HEK293 (cell line): ENCODE measurements around the gene MACROH2A2.

Experiments used
- CTCF ChIA-PET: fragments of 350-600 bp; formaldehyde crosslinking; extraction: SDS; loops from one replicate; lab custom pipeline; 2021; ENCODE audit warnings: antibody characterized with exemption; lab: Yijun Ruan, JAX
- POLR2A ChIA-PET: fragments of 300-600 bp; formaldehyde crosslinking; extraction: SDS; loops from one replicate; lab custom pipeline; 2020; ENCODE audit warnings: antibody characterized with exemption, inconsistent platforms; lab: Yijun Ruan, JAX
- H3K27ac ChIP-seq: fragments of 200-500 bp; sonication (Bioruptor generic); 2 replicates; pipeline ENCODE4 v1.5.1; 2014; ENCODE audit warnings: low read depth, low read length, control low read depth, inconsistent platforms; ENCODE audit errors: extremely low read depth
- H3K36me3 ChIP-seq, 2 experiments: fragments of 200-500 bp in 1 of 2; sonication (Bioruptor generic) in 1 of 2; 1 replicate in 1 of 2; 2 replicates in 1 of 2; pipeline ENCODE4 v1.5.1; 2014 to 2017; ENCODE audit warnings: inconsistent platforms in 2 of 2, low read length in 2 of 2; ENCODE audit not compliant: control insufficient read depth in 2 of 2, insufficient read depth in 1 of 2
- H3K4me1 ChIP-seq: fragments of 200-500 bp; sonication (Bioruptor generic); 2 replicates; pipeline ENCODE4 v1.5.1; 2014; ENCODE audit warnings: mild to moderate bottlenecking, low read length, inconsistent platforms; ENCODE audit not compliant: control insufficient read depth, insufficient read depth
- H3K4me3 ChIP-seq: 2 replicates; pipeline ENCODE4 v1.5.1; 2011; ENCODE audit warnings: low read depth, mild to moderate bottlenecking, control low read depth, low read length, moderate library complexity
- H3K9me3 ChIP-seq: fragments of 200-500 bp; sonication (Bioruptor generic); 2 replicates; pipeline ENCODE4 v1.5.1; 2014; ENCODE audit warnings: low read depth, low read length, inconsistent platforms; ENCODE audit not compliant: control insufficient read depth, insufficient read depth
- GLIS2 ChIP-seq: fragments of 450-650 bp; formaldehyde crosslinking; IDR thresholded peaks from 2 replicates; pipeline ENCODE4 v1.5.1; 2016; ENCODE audit warnings: missing biosample characterization, missing genetic modification characterization
- SCRT1 ChIP-seq: fragments of 450-650 bp; formaldehyde crosslinking; IDR thresholded peaks from 2 replicates; pipeline ENCODE4 v1.5.1; 2016; ENCODE audit warnings: missing biosample characterization, missing genetic modification characterization, borderline replicate concordance
- SCRT2 ChIP-seq: fragments of 450-650 bp; formaldehyde crosslinking; IDR thresholded peaks from 2 replicates; pipeline ENCODE4 v1.5.1; 2016; ENCODE audit warnings: missing biosample characterization, missing genetic modification characterization
- YY2 ChIP-seq: fragments of 450-650 bp; formaldehyde crosslinking; IDR thresholded peaks from 2 replicates; pipeline ENCODE4 v1.5.1; 2016; ENCODE audit warnings: missing biosample characterization, missing genetic modification characterization
- ZFP3 ChIP-seq: fragments of 450-650 bp; formaldehyde crosslinking; IDR thresholded peaks from 2 replicates; pipeline ENCODE4 v1.5.1; 2016; ENCODE audit warnings: low read depth, missing biosample characterization, missing genetic modification characterization
- ZNF138 ChIP-seq: fragments of 450-650 bp; formaldehyde crosslinking; IDR thresholded peaks from 2 replicates; pipeline ENCODE4 v1.5.1; 2016; ENCODE audit warnings: missing biosample characterization, missing genetic modification characterization, borderline replicate concordance
- ZNF169 ChIP-seq: fragments of 450-650 bp; formaldehyde crosslinking; IDR thresholded peaks from 2 replicates; pipeline ENCODE4 v1.5.1; 2016; ENCODE audit warnings: missing biosample characterization, missing genetic modification characterization
- ZNF221 ChIP-seq: fragments of 450-650 bp; formaldehyde crosslinking; IDR thresholded peaks from 2 replicates; pipeline ENCODE4 v1.5.1; 2017; ENCODE audit warnings: missing biosample characterization, missing genetic modification characterization, borderline replicate concordance
- ZNF302 ChIP-seq: fragments of 450-650 bp; formaldehyde crosslinking; IDR thresholded peaks from 2 replicates; pipeline ENCODE4 v1.5.1; 2016; ENCODE audit warnings: missing biosample characterization, missing genetic modification characterization, low read depth
- ZNF548 ChIP-seq: fragments of 450-650 bp; formaldehyde crosslinking; IDR thresholded peaks from 2 replicates; pipeline ENCODE4 v1.5.1; 2016; ENCODE audit warnings: missing biosample characterization, missing genetic modification characterization
- ZNF654 ChIP-seq: fragments of 450-650 bp; formaldehyde crosslinking; IDR thresholded peaks from 2 replicates; pipeline ENCODE4 v1.5.1; 2016; ENCODE audit warnings: low read depth, missing biosample characterization, missing genetic modification characterization
- ZNF785 ChIP-seq: fragments of 450-650 bp; formaldehyde crosslinking; IDR thresholded peaks from 2 replicates; pipeline ENCODE4 v1.5.1; 2016; ENCODE audit warnings: missing biosample characterization, missing genetic modification characterization
- ZSCAN23 ChIP-seq: fragments of 450-650 bp; formaldehyde crosslinking; IDR thresholded peaks from 2 replicates; pipeline ENCODE4 v1.5.1; 2016; ENCODE audit warnings: missing biosample characterization, missing genetic modification characterization
- TF ChIP-seq, protein P1 (sequence below): fragments of 450-650 bp; IDR thresholded peaks from 2 replicates; pipeline ENCODE4 v1.5.1; 2018; ENCODE audit warnings: missing biosample characterization, missing genetic modification characterization
- TF ChIP-seq, protein P2 (sequence below): fragments of 450-650 bp; formaldehyde crosslinking; IDR thresholded peaks from 2 replicates; pipeline ENCODE4 v1.5.1; 2016; ENCODE audit warnings: missing biosample characterization, missing genetic modification characterization, borderline replicate concordance
- TF ChIP-seq, protein P3 (sequence below): fragments of 450-650 bp; formaldehyde crosslinking; optimal IDR thresholded peaks from 2 replicates; pipeline ENCODE3; 2016; ENCODE audit warnings: missing biosample characterization, mild to moderate bottlenecking, missing genetic modification characterization
- TF ChIP-seq, protein P4 (sequence below): fragments of 450-650 bp; formaldehyde crosslinking; IDR thresholded peaks from 2 replicates; pipeline ENCODE4 v1.5.1; 2017; ENCODE audit warnings: missing biosample characterization, missing genetic modification characterization
- TF ChIP-seq, protein P5 (sequence below): fragments of 450-650 bp; formaldehyde crosslinking; IDR thresholded peaks from 2 replicates; pipeline ENCODE4 v1.5.1; 2017; ENCODE audit warnings: missing biosample characterization, mild to moderate bottlenecking, missing genetic modification characterization, moderate library complexity
- TF ChIP-seq, protein P6 (sequence below): fragments of 450-650 bp; formaldehyde crosslinking; IDR thresholded peaks from 2 replicates; pipeline ENCODE4 v1.5.0; 2017; ENCODE audit warnings: missing biosample characterization, missing genetic modification characterization, borderline replicate concordance
- TF ChIP-seq, protein P7 (sequence below): fragments of 450-650 bp; formaldehyde crosslinking; IDR thresholded peaks from 2 replicates; pipeline ENCODE4 v1.5.1; 2016; ENCODE audit warnings: missing biosample characterization, missing genetic modification characterization

The MACROH2A2 gene

DNA sequence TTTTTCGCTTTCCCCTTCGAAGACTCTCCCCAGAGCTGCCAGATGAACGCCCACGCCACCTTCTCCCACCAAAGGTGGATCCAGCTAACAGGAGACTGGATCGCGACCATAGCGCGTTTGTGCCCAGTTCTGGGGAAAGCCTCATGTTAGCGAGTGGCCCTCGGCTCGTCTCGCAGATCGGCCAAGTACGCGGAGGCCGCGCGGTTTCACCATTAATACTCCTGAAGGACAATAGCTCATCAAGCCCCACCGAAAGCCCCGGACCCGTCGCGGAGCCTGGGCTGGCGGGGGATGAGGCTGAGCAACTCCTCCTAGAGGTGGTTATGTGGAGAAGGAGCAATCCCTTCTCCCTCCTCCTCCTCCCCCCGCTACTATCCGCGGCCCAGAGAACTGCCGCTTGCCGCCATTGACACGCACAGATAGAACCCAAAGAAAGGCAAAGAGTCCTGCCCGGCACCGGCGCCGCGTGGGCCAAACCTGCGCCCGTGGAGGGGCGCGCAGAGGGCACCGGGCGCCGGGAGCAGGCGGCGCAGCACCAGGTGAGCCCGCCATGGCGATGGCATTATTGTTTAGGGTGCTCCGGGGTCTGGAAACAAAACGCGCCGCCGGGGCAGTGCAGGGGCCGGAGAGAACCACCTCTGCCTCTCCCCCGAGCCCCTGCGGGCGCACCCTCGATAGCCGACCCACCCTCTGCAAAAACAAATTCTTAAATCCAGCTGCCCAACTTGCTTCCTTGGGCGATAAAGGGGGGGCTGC lies at the start of gene MACROH2A2:
TSS of gene MACROH2A2 (plus strand) at position 385 of the 756 bp plus-strand sequence. CDS start 22,813 bp downstream, outside the sequence.
- H3K4me1 ChIP-seq = peaks cover 15% of the 10 kb centered on the region
- POLR2A ChIA-PET = interaction anchor here (0.5 to 1.5 kb wide), 5 partner anchors 93 to 1742 kb away, joined by 3 to 5 read pairs (median 3); partner anchors contain the start of gene SAR1A
- H3K27ac ChIP-seq = peak within 1 kb of the TSS; percentile 89
- no peaks in the 10 kb centered on the region for H3K9me3 ChIP-seq
- H3K4me3 ChIP-seq = peak within 1 kb of the TSS; percentile 56
- no peaks in the 10 kb centered on the region for H3K36me3 ChIP-seq
- CTCF ChIA-PET = interaction anchor here (0.5 to 1.6 kb wide), 6 partner anchors 9 to 181 kb away, joined by 3 to 5 read pairs (median 4); no protein-coding TSS in a partner anchor
- TF ChIP-seq YY2 (tag by site-specific recombination) (peak; percentile 35; the same call in 1 of the 2 replicates), ZNF169 (tag by site-specific recombination) (no peak), ZFP3 (tag by site-specific recombination) (no peak), ZNF785 (tag by site-specific recombination) (no peak), ZNF654 (tag by site-specific recombination) (no peak), GLIS2 (peak; percentile 50), SCRT1 (no peak), ZNF548 (tag by site-specific recombination) (no peak), ZNF221 (tag by site-specific recombination) (no peak), ZNF138 (tag by site-specific recombination) (no peak), ZSCAN23 (tag by site-specific recombination) (no peak), SCRT2 (no peak), ZNF302 (tag by site-specific recombination) (no peak)
- TF ChIP-seq, protein P1, sequence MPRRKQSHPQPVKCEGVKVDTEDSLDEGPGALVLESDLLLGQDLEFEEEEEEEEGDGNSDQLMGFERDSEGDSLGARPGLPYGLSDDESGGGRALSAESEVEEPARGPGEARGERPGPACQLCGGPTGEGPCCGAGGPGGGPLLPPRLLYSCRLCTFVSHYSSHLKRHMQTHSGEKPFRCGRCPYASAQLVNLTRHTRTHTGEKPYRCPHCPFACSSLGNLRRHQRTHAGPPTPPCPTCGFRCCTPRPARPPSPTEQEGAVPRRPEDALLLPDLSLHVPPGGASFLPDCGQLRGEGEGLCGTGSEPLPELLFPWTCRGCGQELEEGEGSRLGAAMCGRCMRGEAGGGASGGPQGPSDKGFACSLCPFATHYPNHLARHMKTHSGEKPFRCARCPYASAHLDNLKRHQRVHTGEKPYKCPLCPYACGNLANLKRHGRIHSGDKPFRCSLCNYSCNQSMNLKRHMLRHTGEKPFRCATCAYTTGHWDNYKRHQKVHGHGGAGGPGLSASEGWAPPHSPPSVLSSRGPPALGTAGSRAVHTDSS (tag by site-specific recombination) = peak; percentile 82
- TF ChIP-seq, protein P2, sequence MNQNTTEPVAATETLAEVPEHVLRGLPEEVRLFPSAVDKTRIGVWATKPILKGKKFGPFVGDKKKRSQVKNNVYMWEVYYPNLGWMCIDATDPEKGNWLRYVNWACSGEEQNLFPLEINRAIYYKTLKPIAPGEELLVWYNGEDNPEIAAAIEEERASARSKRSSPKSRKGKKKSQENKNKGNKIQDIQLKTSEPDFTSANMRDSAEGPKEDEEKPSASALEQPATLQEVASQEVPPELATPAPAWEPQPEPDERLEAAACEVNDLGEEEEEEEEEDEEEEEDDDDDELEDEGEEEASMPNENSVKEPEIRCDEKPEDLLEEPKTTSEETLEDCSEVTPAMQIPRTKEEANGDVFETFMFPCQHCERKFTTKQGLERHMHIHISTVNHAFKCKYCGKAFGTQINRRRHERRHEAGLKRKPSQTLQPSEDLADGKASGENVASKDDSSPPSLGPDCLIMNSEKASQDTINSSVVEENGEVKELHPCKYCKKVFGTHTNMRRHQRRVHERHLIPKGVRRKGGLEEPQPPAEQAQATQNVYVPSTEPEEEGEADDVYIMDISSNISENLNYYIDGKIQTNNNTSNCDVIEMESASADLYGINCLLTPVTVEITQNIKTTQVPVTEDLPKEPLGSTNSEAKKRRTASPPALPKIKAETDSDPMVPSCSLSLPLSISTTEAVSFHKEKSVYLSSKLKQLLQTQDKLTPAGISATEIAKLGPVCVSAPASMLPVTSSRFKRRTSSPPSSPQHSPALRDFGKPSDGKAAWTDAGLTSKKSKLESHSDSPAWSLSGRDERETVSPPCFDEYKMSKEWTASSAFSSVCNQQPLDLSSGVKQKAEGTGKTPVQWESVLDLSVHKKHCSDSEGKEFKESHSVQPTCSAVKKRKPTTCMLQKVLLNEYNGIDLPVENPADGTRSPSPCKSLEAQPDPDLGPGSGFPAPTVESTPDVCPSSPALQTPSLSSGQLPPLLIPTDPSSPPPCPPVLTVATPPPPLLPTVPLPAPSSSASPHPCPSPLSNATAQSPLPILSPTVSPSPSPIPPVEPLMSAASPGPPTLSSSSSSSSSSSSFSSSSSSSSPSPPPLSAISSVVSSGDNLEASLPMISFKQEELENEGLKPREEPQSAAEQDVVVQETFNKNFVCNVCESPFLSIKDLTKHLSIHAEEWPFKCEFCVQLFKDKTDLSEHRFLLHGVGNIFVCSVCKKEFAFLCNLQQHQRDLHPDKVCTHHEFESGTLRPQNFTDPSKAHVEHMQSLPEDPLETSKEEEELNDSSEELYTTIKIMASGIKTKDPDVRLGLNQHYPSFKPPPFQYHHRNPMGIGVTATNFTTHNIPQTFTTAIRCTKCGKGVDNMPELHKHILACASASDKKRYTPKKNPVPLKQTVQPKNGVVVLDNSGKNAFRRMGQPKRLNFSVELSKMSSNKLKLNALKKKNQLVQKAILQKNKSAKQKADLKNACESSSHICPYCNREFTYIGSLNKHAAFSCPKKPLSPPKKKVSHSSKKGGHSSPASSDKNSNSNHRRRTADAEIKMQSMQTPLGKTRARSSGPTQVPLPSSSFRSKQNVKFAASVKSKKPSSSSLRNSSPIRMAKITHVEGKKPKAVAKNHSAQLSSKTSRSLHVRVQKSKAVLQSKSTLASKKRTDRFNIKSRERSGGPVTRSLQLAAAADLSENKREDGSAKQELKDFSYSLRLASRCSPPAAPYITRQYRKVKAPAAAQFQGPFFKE = no peak
- TF ChIP-seq, protein P3, sequence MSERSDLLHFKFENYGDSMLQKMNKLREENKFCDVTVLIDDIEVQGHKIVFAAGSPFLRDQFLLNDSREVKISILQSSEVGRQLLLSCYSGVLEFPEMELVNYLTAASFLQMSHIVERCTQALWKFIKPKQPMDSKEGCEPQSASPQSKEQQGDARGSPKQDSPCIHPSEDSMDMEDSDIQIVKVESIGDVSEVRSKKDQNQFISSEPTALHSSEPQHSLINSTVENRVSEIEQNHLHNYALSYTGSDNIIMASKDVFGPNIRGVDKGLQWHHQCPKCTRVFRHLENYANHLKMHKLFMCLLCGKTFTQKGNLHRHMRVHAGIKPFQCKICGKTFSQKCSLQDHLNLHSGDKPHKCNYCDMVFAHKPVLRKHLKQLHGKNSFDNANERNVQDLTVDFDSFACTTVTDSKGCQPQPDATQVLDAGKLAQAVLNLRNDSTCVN (tag by site-specific recombination) = peak; percentile 87
- TF ChIP-seq, protein P4, sequence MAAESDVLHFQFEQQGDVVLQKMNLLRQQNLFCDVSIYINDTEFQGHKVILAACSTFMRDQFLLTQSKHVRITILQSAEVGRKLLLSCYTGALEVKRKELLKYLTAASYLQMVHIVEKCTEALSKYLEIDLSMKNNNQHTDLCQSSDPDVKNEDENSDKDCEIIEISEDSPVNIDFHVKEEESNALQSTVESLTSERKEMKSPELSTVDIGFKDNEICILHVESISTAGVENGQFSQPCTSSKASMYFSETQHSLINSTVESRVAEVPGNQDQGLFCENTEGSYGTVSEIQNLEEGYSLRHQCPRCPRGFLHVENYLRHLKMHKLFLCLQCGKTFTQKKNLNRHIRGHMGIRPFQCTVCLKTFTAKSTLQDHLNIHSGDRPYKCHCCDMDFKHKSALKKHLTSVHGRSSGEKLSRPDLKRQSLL (tag by site-specific recombination) = peak; percentile 14; the same call in 1 of the 2 replicates
- TF ChIP-seq, protein P5, sequence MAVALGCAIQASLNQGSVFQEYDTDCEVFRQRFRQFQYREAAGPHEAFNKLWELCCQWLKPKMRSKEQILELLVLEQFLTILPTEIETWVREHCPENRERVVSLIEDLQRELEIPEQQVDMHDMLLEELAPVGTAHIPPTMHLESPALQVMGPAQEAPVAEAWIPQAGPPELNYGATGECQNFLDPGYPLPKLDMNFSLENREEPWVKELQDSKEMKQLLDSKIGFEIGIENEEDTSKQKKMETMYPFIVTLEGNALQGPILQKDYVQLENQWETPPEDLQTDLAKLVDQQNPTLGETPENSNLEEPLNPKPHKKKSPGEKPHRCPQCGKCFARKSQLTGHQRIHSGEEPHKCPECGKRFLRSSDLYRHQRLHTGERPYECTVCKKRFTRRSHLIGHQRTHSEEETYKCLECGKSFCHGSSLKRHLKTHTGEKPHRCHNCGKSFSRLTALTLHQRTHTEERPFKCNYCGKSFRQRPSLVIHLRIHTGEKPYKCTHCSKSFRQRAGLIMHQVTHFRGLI (tag by site-specific recombination) = peak; percentile 63
- TF ChIP-seq, protein P6, sequence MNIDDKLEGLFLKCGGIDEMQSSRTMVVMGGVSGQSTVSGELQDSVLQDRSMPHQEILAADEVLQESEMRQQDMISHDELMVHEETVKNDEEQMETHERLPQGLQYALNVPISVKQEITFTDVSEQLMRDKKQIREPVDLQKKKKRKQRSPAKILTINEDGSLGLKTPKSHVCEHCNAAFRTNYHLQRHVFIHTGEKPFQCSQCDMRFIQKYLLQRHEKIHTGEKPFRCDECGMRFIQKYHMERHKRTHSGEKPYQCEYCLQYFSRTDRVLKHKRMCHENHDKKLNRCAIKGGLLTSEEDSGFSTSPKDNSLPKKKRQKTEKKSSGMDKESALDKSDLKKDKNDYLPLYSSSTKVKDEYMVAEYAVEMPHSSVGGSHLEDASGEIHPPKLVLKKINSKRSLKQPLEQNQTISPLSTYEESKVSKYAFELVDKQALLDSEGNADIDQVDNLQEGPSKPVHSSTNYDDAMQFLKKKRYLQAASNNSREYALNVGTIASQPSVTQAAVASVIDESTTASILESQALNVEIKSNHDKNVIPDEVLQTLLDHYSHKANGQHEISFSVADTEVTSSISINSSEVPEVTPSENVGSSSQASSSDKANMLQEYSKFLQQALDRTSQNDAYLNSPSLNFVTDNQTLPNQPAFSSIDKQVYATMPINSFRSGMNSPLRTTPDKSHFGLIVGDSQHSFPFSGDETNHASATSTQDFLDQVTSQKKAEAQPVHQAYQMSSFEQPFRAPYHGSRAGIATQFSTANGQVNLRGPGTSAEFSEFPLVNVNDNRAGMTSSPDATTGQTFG (tag by site-specific recombination) = no peak
- TF ChIP-seq, protein P7, sequence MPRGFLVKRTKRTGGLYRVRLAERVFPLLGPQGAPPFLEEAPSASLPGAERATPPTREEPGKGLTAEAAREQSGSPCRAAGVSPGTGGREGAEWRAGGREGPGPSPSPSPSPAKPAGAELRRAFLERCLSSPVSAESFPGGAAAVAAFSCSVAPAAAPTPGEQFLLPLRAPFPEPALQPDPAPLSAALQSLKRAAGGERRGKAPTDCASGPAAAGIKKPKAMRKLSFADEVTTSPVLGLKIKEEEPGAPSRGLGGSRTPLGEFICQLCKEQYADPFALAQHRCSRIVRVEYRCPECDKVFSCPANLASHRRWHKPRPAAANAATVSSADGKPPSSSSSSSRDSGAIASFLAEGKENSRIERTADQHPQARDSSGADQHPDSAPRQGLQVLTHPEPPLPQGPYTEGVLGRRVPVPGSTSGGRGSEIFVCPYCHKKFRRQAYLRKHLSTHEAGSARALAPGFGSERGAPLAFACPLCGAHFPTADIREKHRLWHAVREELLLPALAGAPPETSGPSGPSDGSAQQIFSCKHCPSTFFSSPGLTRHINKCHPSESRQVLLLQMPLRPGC (tag by site-specific recombination) = no peak
